H1 (cell line): ENCODE measurements around the gene L3MBTL4. TPM values are rescaled to one million over a fixed set of nuclear protein-coding genes. Genes with fewer than 3 reads are reported as not detected.

Experiments used
- CTCF ChIA-PET: fragments of 300-600 bp; sonication (Branson Sonifier 250); formaldehyde crosslinking; loops from one replicate; lab custom pipeline; 2021; ENCODE audit not compliant: partially characterized antibody; lab: Charles Lee
- POLR2A ChIA-PET: fragments of 300-600 bp; sonication (Branson Sonifier 250); formaldehyde crosslinking; loops from one replicate; lab custom pipeline; 2021; ENCODE audit warnings: inconsistent platforms; ENCODE audit not compliant: partially characterized antibody; lab: Charles Lee
- DNase-seq, 2 experiments: peaks; one replicate each; pipeline versions ENCODE4 v3.0.0 to v3.0.0-alpha.2; 2010 to 2022; ENCODE audit warnings: low spot score in 2 of 2, low read depth in 1 of 2, mixed read lengths in 1 of 2
- FAIRE-seq: peaks from 2 replicates; lab custom pipeline; 2011; peaks lifted over from hg19 to GRCh38; lab: Jason Lieb, UNC
- H2AFZ ChIP-seq: 2 replicates; pipeline ENCODE4 v1.8.1; 2012; ENCODE audit warnings: low read length, inconsistent platforms
- H2AK5ac ChIP-seq: 2 replicates; pipeline ENCODE4 v1.6.1; 2013; ENCODE audit warnings: low read depth, low read length
- H2BK120ac ChIP-seq: replicated peaks from 2 replicates; pipeline ENCODE3; 2013; ENCODE audit warnings: low read depth, low read length, inconsistent platforms
- H2BK12ac ChIP-seq: 2 replicates; pipeline ENCODE4 v1.6.1; 2013; ENCODE audit warnings: low read depth, low read length
- H2BK15ac ChIP-seq: 2 replicates; pipeline ENCODE4 v1.6.1; 2013; ENCODE audit warnings: low read length
- H2BK20ac ChIP-seq: 2 replicates; pipeline ENCODE4 v1.6.1; 2013; ENCODE audit warnings: low read length
- H2BK5ac ChIP-seq: 2 replicates; pipeline ENCODE4 v1.6.1; 2013; ENCODE audit warnings: low read depth, low read length
- H3K14ac ChIP-seq: 2 replicates; pipeline ENCODE4 v1.6.1; 2013; ENCODE audit warnings: inconsistent platforms; ENCODE audit not compliant: insufficient read length
- H3K18ac ChIP-seq: 2 replicates; pipeline ENCODE4 v1.6.1; 2013; ENCODE audit warnings: low read length; ENCODE audit errors: extremely low read depth
- H3K23ac ChIP-seq: 2 replicates; pipeline ENCODE4 v1.6.1; 2013; ENCODE audit warnings: inconsistent platforms; ENCODE audit not compliant: insufficient read length
- H3K23me2 ChIP-seq: 2 replicates; pipeline ENCODE4 v1.6.1; 2013; ENCODE audit warnings: low read depth, low read length
- H3K27ac ChIP-seq: 2 replicates; pipeline ENCODE4 v1.6.1; 2011; ENCODE audit warnings: low read depth, low read length, inconsistent platforms
- H3K27me3 ChIP-seq, 4 experiments: replicated peaks in 1 of 4; 1 replicate in 1 of 4; 2 replicates in 3 of 4; pipeline versions ENCODE4 v1.6.1 to v1.8.1; 2011 to 2013; ENCODE audit warnings: low read length in 3 of 4, mild to moderate bottlenecking in 3 of 4, inconsistent platforms in 2 of 4, mixed read lengths in 2 of 4, moderate library complexity in 1 of 4; ENCODE audit not compliant: control insufficient read depth in 3 of 4, insufficient read depth in 3 of 4; ENCODE audit errors: extremely low read depth in 1 of 4
- H3K36me3 ChIP-seq, 4 experiments: 2 replicates each; pipeline versions ENCODE4 v1.6.1 to v1.8.1; 2011 to 2013; ENCODE audit warnings: mild to moderate bottlenecking in 4 of 4, low read length in 3 of 4, moderate library complexity in 2 of 4, control low read depth in 1 of 4, inconsistent platforms in 1 of 4; ENCODE audit not compliant: insufficient read depth in 4 of 4, control insufficient read depth in 2 of 4
- H3K4ac ChIP-seq: replicated peaks from 2 replicates; pipeline ENCODE3; 2013; ENCODE audit warnings: low read length, low read depth, mixed read lengths, inconsistent platforms; ENCODE audit not compliant: insufficient read length
- H3K4me1 ChIP-seq, 4 experiments: replicated peaks in 1 of 4; 1 replicate in 1 of 4; 2 replicates in 3 of 4; pipeline versions ENCODE4 v1.6.1 to v1.8.1; 2011 to 2013; ENCODE audit warnings: low read length in 3 of 4, inconsistent platforms in 2 of 4, mixed read lengths in 1 of 4; ENCODE audit not compliant: insufficient read depth in 4 of 4, control insufficient read depth in 3 of 4
- H3K4me2 ChIP-seq, 2 experiments: 2 replicates each; pipeline versions ENCODE4 v1.6.1 to v1.8.1; 2011 to 2013; ENCODE audit warnings: low read depth in 2 of 2, low read length in 2 of 2, control low read depth in 1 of 2, inconsistent platforms in 1 of 2, mild to moderate bottlenecking in 1 of 2; ENCODE audit not compliant: insufficient read depth in 1 of 2
- H3K4me3 ChIP-seq, 4 experiments: fragments of 200-600, 300-600 bp in 1 of 4; sonication (generic), shearing (Covaris generic), sonication (Bioruptor Twin) in 1 of 4; 2 replicates each; pipeline versions ENCODE4 v1.5.1 to v1.8.1; 2011 to 2016; ENCODE audit warnings: low read length in 4 of 4, low read depth in 3 of 4, control low read depth in 2 of 4, inconsistent platforms in 2 of 4, mild to moderate bottlenecking in 2 of 4, mixed read lengths in 1 of 4, moderate library complexity in 1 of 4; ENCODE audit not compliant: insufficient read depth in 2 of 4; ENCODE audit errors: extremely low read depth in 1 of 4
- H3K56ac ChIP-seq: replicated peaks from 2 replicates; pipeline ENCODE3; 2013; ENCODE audit warnings: low read depth, mild to moderate bottlenecking, mixed read lengths, low read length, inconsistent platforms; ENCODE audit not compliant: insufficient read length
- H3K79me1 ChIP-seq: 2 replicates; pipeline ENCODE4 v1.6.1; 2013; ENCODE audit warnings: low read depth, low read length, control low read depth
- H3K79me2 ChIP-seq, 2 experiments: 2 replicates each; pipeline versions ENCODE4 v1.6.1 to v1.8.1; 2012 to 2013; ENCODE audit warnings: low read length in 2 of 2, mild to moderate bottlenecking in 2 of 2, inconsistent platforms in 1 of 2; ENCODE audit not compliant: insufficient read depth in 2 of 2, control insufficient read depth in 1 of 2
- H3K9ac ChIP-seq, 4 experiments: replicated peaks in 1 of 4; 1 replicate in 1 of 4; 2 replicates in 3 of 4; pipeline versions ENCODE4 v1.6.1 to v1.8.1; 2011 to 2013; ENCODE audit warnings: low read depth in 3 of 4, low read length in 3 of 4, control low read depth in 2 of 4, mild to moderate bottlenecking in 2 of 4, moderate library complexity in 2 of 4, inconsistent platforms in 1 of 4; ENCODE audit errors: extremely low read depth in 1 of 4
- H3K9me3 ChIP-seq, 2 experiments: 2 replicates each; pipeline versions ENCODE4 v1.6.1 to v1.8.1; 2012 to 2013; ENCODE audit warnings: mild to moderate bottlenecking in 2 of 2, moderate library complexity in 2 of 2, control low read depth in 1 of 2, inconsistent platforms in 1 of 2, low read depth in 1 of 2, low read length in 1 of 2, mixed read lengths in 1 of 2; ENCODE audit not compliant: insufficient read depth in 2 of 2
- H4K20me1 ChIP-seq, 2 experiments: replicated peaks in 1 of 2; 2 replicates each; pipeline versions ENCODE3 to v1.8.1; 2011 to 2013; ENCODE audit warnings: inconsistent platforms in 2 of 2, low read length in 2 of 2, mild to moderate bottlenecking in 1 of 2; ENCODE audit not compliant: insufficient read depth in 2 of 2, control insufficient read depth in 1 of 2
- H4K5ac ChIP-seq: 2 replicates; pipeline ENCODE4 v1.6.1; 2013; ENCODE audit warnings: low read length, low read depth, mixed read lengths, inconsistent platforms; ENCODE audit not compliant: insufficient read length
- H4K8ac ChIP-seq: 2 replicates; pipeline ENCODE4 v1.8.0; 2013; ENCODE audit warnings: mild to moderate bottlenecking, moderate library complexity, low read length, inconsistent platforms; ENCODE audit not compliant: insufficient read depth; ENCODE audit errors: extremely low read depth
- H4K91ac ChIP-seq: replicated peaks from 2 replicates; pipeline ENCODE3; 2013; ENCODE audit warnings: low read length, mixed read lengths, inconsistent platforms; ENCODE audit not compliant: insufficient read length
- WGBS, 2 experiments: shearing (Covaris generic) in 1 of 2; methylation state at CpG; one replicate each; pipeline versions ENCODE4 v1.1.6 to v1.1.7; 2013 to 2015; ENCODE audit warnings: low lambda C conversion rate in 2 of 2, mixed read lengths in 2 of 2, inconsistent platforms in 1 of 2, low coverage in 1 of 2, missing lambda C conversion rate in 1 of 2; ENCODE audit not compliant: insufficient replicate concordance in 2 of 2, insufficient coverage in 1 of 2, insufficient read length in 1 of 2; ENCODE audit errors: extremely low coverage in 1 of 2, missing lambda C conversion rate in 1 of 2; 5-methylcytosine and 5-hydroxymethylcytosine counted together
- polyA plus RNA-seq, 7 experiments: library from polyadenylated mRNA; depleted of rRNA in 3 of 7; stranded (reverse) in 5 of 7; unstranded in 2 of 7; fragments of >200 nt in 5 of 7; fragments of 200-250 nt in 2 of 7; gene quantifications; 1 replicate in 5 of 7; 2 replicates in 1 of 7; 4 replicates in 1 of 7; pipeline versions ENCODE4 v1.2.1 to v1.2.3, GENCODE V29; 2011 to 2013; ENCODE audit warnings: missing spikeins in 2 of 7, mixed read lengths in 2 of 7
- total RNA-seq: library from RNA; stranded (reverse); fragmentation: NEBNext Ultra II Directional; extraction: Animal tissue kit (Norgen Biotek cat#: 25700); gene quantifications from 2 replicates; pipeline ENCODE4 v1.2.1, GENCODE V29; 2021

The L3MBTL4 gene
- total and polyA plus RNA-seq, 2 of the 8 experiments (the other 6 are each of a cell fraction or from before 2014, with no cell fraction given) = 1.0 to 2.1 TPM

DNA sequence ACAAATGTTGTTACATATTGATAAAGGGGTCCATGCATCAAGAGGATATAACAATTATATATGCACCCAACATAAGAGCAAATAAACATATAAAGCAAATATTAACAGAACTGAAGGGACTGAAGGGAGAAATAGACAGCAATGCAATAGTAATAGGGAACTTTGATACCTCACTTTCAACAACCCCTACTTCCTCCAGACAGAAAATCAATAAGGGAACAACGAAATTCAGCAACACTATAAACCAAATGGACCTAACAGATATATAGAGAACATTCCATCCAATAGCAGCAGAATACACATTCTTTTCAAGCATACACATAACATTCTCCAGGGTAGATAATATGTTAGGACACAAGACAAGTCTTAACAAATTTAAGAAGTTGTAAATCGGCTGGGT is 71.7 kb downstream of the L3MBTL4 start:
- Histone ChIP-seq H4K91ac (no peak overlapping the region), H2BK120ac (no peak overlapping the region), H2BK12ac (no peak overlapping the region), H2BK5ac (no peak overlapping the region), H3K23ac (no peak overlapping the region), H3K23me2 (no peaks in the 10 kb centered on the region), H2BK20ac (no peak overlapping the region), H3K14ac (no peak overlapping the region), H3K9me3 (peaks cover 0 to 5% of the 10 kb centered on the region in 2 experiments; a peak in 1 of 4 replicates), H2BK15ac (no peak overlapping the region), H3K36me3 (no peaks in the 10 kb centered on the region), H2AFZ (no peak overlapping the region), H3K79me1 (no peaks in the 10 kb centered on the region), H2AK5ac (no peak overlapping the region), H3K79me2 (no peaks in the 10 kb centered on the region), H3K9ac (no peak overlapping the region), H3K4me3 (no peak overlapping the region), H3K27ac (no peak overlapping the region), H3K4me2 (no peak overlapping the region), H4K20me1 (no peaks in the 10 kb centered on the region), H3K18ac (no peak overlapping the region), H4K8ac (no peak overlapping the region), H3K4ac (no peak overlapping the region), H3K56ac (no peak overlapping the region), H3K27me3 (no peaks in the 10 kb centered on the region), H3K4me1 (no peaks in the 10 kb centered on the region), H4K5ac (no peak overlapping the region)
- ChIA-PET CTCF (no interaction called here), POLR2A (no interaction called here)
- DNase-seq (no peak), FAIRE-seq (no peak)
- WGBS, 2 experiments = 83% methylated on average over 2 of the region's 2 CpGs; no CpG with 5 or more reads in 1 of the 2 experiments
